ENCODE results near the gene RBM47.
"Not testable (repeated sequence)": the region's sequence is repeated elsewhere in the genome, so short reads cannot be mapped to it uniquely, and the experiment has no call there.

Gene RBM47

GRCh38 chr4:40481977-40482376, 147.7 kb downstream of the RBM47 start:
- no peak for DNase-seq

GRCh38 chr4:40480291-40480690, 149.4 kb downstream of the RBM47 start:
- DNase-seq, result no peak

- no peak for DNase-seq
Measured at GRCh38 chr4:40479378-40479777, 150.3 kb downstream of the RBM47 start.

- DNase-seq, result no peak
Measured at GRCh38 chr4:40475609-40476008, 154.1 kb downstream of the RBM47 start.

GRCh38 chr4:40473578-40474388, 155.9 kb downstream of the RBM47 start:
- DNase-seq, result no peak

GRCh38 chr4:40471923-40472322, 157.7 kb downstream of the RBM47 start:
- no peak for DNase-seq

GRCh38 chr4:40466789-40467188, 162.9 kb downstream of the RBM47 start:
- no peak for DNase-seq

- DNase-seq, result no peak
Measured at GRCh38 chr4:40462326-40462725, 167.3 kb downstream of the RBM47 start.

- no peak for DNase-seq
Measured at GRCh38 chr4:40461879-40462278, 167.8 kb downstream of the RBM47 start.

- DNase-seq, result no peak
Measured at GRCh38 chr4:40461062-40461461, 168.6 kb downstream of the RBM47 start.

- no peak for DNase-seq
Measured at GRCh38 chr4:40458683-40459082, 171.0 kb downstream of the RBM47 start.

GRCh38 chr4:40458109-40458508, 171.6 kb downstream of the RBM47 start:
- no peak for DNase-seq

GRCh38 chr4:40455340-40455902, 174.2 kb downstream of the RBM47 start:
- no peak for DNase-seq

GRCh38 chr4:40454816-40455215, 174.8 kb downstream of the RBM47 start:
- DNase-seq, result no peak

- DNase-seq, result no peak
Measured at GRCh38 chr4:40453912-40454311, 175.8 kb downstream of the RBM47 start.

- DNase-seq, result no peak
Measured at GRCh38 chr4:40448875-40449274, 180.8 kb downstream of the RBM47 start.

GRCh38 chr4:40446839-40447238, 182.8 kb downstream of the RBM47 start:
- no peak for DNase-seq

GRCh38 chr4:40446261-40446750, 183.4 kb downstream of the RBM47 start:
- not testable (repeated sequence) for DNase-seq

GRCh38 chr4:40445671-40446070, 184.0 kb downstream of the RBM47 start:
- no peak for DNase-seq

- no peak for DNase-seq
Measured at GRCh38 chr4:40441430-40441829, 188.2 kb downstream of the RBM47 start.

GRCh38 chr4:40439519-40439918, 190.1 kb downstream of the RBM47 start:
- no peak for DNase-seq

GRCh38 chr4:40438384-40439026, 191.2 kb downstream of the RBM47 start:
- DNase-seq, result no peak

GRCh38 chr4:40437741-40438383, 191.8 kb downstream of the RBM47 start:
- DNase-seq, result no peak
